Mesothelial cell of epicardium (in vitro differentiated cells): ENCODE measurements around the gene LONRF2. TPM values are rescaled to one million over a fixed set of nuclear protein-coding genes. Genes with fewer than 3 reads are reported as not detected.
"Not testable (repeated sequence)": the region's sequence is repeated elsewhere in the genome, so short reads cannot be mapped to it uniquely, and the experiment has no call there.

ENCODE experiments used
- DNase-seq, 2 experiments: peaks; one replicate each; pipeline ENCODE4 v3.0.0; 2021; ENCODE audit warnings: low spot score in 2 of 2; ENCODE audit not compliant: unreplicated experiment in 2 of 2
- H3K27ac Mint-ChIP-seq: 2 replicates; pipeline ENCODE4 v1.8.0; 2021; ENCODE audit warnings: mixed read lengths
- H3K27me3 Mint-ChIP-seq: 2 replicates; pipeline ENCODE4 v1.8.0; 2021; ENCODE audit warnings: low read depth, mixed read lengths
- H3K36me3 Mint-ChIP-seq: 2 replicates; pipeline ENCODE4 v1.8.0; 2021; ENCODE audit warnings: mixed read lengths
- H3K4me1 Mint-ChIP-seq: 2 replicates; pipeline ENCODE4 v1.8.0; 2021; ENCODE audit warnings: mixed read lengths
- H3K4me3 Mint-ChIP-seq: 2 replicates; pipeline ENCODE4 v1.8.0; 2021; ENCODE audit warnings: mild to moderate bottlenecking, moderate library complexity, mixed read lengths
- H3K9me3 Mint-ChIP-seq: 2 replicates; pipeline ENCODE4 v1.8.0; 2021; ENCODE audit warnings: mixed read lengths
- total RNA-seq: library from RNA; stranded (reverse); gene quantifications from 3 replicates; pipeline ENCODE4 v1.2.1, GENCODE V29; 2021
- TF ChIP-seq, protein P1 (sequence below): fragments of 200-600 bp; sonication (generic); IDR thresholded peaks from one replicate; pipeline ENCODE4 v1.5.0; 2021; ENCODE audit warnings: antibody characterized with exemption; ENCODE audit not compliant: unreplicated experiment

LONRF2 gene
- total RNA-seq, 1 donor from 2014 or later: 13.4 TPM

DNA sequence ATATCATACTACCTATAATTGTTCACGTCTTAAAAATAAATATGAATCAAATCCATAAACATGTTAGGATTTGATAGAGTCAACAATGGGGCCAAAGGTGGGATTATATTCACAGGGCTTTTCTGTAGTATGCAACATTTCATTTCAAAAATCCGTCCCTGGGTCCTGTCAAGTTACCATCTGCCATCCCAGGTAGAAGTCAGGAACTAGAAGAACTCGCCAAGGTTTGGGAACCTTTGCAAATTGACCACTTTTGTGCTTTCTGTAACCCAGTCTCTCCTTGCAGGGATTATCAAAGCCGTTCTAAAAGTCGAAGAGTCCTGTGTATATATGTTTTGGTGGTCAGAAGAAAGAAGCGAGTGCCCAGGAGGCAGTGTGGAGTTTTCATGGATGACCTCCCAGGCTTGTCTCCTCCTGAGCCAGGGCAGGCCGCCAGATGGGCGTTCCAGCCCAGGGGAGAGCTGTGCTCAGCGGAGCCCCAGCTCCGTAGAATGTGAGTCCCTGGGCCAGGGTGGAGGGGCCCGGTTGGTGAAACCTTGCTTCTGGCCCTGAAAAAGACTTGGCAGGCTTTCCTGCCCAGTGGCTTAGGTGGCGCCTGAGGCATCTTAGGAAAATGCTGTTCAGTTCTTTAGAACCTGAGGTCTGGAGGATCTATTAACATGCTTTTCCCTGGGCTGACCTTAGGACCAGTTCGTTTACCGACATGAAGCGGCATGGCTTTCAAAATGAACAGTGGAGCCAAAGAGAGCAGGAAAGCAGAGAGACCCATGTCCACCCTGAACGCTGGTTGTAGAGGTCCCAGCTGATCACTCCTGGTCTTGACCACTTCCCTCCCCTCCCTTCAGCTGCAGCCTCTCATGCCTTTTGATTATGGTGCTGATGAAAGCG lies 69.2 kb downstream of the LONRF2 start:
- H3K36me3 Mint-ChIP-seq: no peaks in the 10 kb centered on the region
- TF ChIP-seq, protein P1, sequence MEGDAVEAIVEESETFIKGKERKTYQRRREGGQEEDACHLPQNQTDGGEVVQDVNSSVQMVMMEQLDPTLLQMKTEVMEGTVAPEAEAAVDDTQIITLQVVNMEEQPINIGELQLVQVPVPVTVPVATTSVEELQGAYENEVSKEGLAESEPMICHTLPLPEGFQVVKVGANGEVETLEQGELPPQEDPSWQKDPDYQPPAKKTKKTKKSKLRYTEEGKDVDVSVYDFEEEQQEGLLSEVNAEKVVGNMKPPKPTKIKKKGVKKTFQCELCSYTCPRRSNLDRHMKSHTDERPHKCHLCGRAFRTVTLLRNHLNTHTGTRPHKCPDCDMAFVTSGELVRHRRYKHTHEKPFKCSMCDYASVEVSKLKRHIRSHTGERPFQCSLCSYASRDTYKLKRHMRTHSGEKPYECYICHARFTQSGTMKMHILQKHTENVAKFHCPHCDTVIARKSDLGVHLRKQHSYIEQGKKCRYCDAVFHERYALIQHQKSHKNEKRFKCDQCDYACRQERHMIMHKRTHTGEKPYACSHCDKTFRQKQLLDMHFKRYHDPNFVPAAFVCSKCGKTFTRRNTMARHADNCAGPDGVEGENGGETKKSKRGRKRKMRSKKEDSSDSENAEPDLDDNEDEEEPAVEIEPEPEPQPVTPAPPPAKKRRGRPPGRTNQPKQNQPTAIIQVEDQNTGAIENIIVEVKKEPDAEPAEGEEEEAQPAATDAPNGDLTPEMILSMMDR: no peak
- no peak overlapping the region for H3K4me3 Mint-ChIP-seq
- H3K27me3 Mint-ChIP-seq: peaks cover 7% of the 10 kb centered on the region
- H3K27ac Mint-ChIP-seq: no peak overlapping the region
- DNase-seq: no peak
- no peaks in the 10 kb centered on the region for H3K9me3 Mint-ChIP-seq
- peaks cover 2% of the 10 kb centered on the region for H3K4me1 Mint-ChIP-seq

- H3K9me3 Mint-ChIP-seq: no peaks in the 10 kb centered on the region
- no peak overlapping the region for H3K4me3 Mint-ChIP-seq
- TF ChIP-seq, protein P1: no peak
- peaks cover 2% of the 10 kb centered on the region for H3K4me1 Mint-ChIP-seq
- DNase-seq: no peak
- H3K27me3 Mint-ChIP-seq: peaks cover 11% of the 10 kb centered on the region
- H3K27ac Mint-ChIP-seq: no peak overlapping the region
- H3K36me3 Mint-ChIP-seq: no peaks in the 10 kb centered on the region
These were observed 71.7 kb downstream of the LONRF2 start for GRCh38 chr2:100250645-100251044.

GRCh38 chr2:100248971-100249370 lies 73.3 kb downstream of the LONRF2 start:
- Mint-ChIP-seq H3K27me3 (peaks cover 22% of the 10 kb centered on the region), H3K4me1 (peaks cover 2% of the 10 kb centered on the region), H3K9me3 (no peaks in the 10 kb centered on the region), H3K36me3 (no peaks in the 10 kb centered on the region), H3K4me3 (no peak overlapping the region), H3K27ac (no peak overlapping the region)
- TF ChIP-seq, protein P1: no peak
- DNase-seq: no peak

DNA sequence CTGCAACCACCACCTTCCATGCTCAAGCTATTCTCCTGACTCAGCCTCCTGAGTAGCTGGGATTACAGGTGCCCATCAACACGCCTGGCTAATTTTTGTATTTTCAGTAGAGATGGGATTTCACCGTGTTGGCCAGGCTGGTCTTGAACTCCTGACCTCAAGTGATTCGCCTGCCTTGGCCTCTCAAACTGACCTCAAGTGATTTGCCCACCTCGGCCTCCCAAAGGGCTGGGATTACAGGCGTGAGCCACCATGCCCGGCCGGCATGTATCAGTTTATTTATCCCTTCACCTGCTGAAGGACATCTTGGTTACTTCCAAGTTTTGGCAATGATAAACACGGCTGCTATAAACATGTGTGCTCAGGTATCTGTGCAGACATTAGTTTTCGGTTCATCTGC lies 73.7 kb downstream of the LONRF2 start:
- H3K4me3 Mint-ChIP-seq, H3K27ac Mint-ChIP-seq, H3K4me1 Mint-ChIP-seq, H3K36me3 Mint-ChIP-seq, DNase-seq, H3K9me3 Mint-ChIP-seq: not testable (repeated sequence)
- peaks cover 23% of the 10 kb centered on the region for H3K27me3 Mint-ChIP-seq

GRCh38 chr2:100248044-100248330 lies 74.3 kb downstream of the LONRF2 start:
- no peak for DNase-seq
- H3K4me1 Mint-ChIP-seq: peaks cover 2% of the 10 kb centered on the region
- TF ChIP-seq, protein P1: no peak
- peaks cover 27% of the 10 kb centered on the region for H3K27me3 Mint-ChIP-seq
- H3K9me3 Mint-ChIP-seq: no peaks in the 10 kb centered on the region
- H3K36me3 Mint-ChIP-seq: no peaks in the 10 kb centered on the region
- H3K27ac Mint-ChIP-seq: no peak overlapping the region
- no peak overlapping the region for H3K4me3 Mint-ChIP-seq

DNA sequence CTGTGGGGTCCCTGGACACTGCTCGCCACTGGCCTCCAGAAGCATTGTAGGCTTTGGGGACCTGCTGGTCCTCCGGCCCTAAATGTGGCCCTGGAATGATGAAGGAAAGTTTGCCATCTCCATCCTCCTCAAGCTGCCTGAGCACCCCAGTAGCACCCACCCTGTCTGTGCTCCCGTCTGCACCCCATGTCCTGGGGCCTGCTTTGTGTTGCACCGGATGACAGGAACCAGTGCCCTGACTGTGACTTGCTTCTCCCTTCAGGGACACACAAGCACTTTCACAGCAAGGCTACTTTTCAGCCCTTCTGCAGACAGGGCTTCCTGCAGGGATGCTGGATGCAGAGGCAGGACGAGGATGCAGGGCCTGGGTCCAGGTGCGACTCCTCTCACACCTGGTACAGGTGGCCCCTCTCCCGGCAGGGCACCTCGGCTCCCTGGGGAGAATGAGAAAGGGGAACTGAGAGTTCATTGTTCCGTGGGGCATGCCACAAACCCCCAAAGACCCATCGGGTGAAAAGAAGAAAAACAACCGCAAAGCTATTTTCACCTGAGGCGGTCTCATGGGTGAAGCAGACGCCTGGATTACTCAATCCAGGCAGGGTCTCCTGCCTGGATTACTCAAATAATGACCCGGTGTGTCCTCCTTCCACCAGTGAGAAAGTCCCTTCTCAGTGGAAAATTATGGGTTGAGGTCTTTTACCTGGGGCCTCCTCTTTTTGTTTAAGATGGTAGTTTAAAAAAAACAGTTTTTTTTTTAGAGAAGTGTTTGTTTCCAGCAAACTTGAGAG lies 74.9 kb downstream of the LONRF2 start:
- DNase-seq: no peak
- Mint-ChIP-seq H3K27me3 (peaks cover 27% of the 10 kb centered on the region), H3K27ac (no peak overlapping the region), H3K4me1 (peaks cover 2% of the 10 kb centered on the region), H3K9me3 (no peaks in the 10 kb centered on the region), H3K4me3 (no peak overlapping the region), H3K36me3 (no peaks in the 10 kb centered on the region)
- TF ChIP-seq, protein P1: no peak
